K562 (cell line): ENCODE results near the gene SDHAF4. TPM values are rescaled to one million over a fixed set of nuclear protein-coding genes. Genes with fewer than 3 reads are reported as not detected.

Source experiments
- ATAC-seq: fragments of 200-7000 bp; cut with Tn5 transposase; 3 replicates; pipeline ENCODE4 v1.9.1; 2020; ENCODE audit warnings: moderate library complexity
- BruUV-seq: library from RNA; stranded (reverse); fragments of 400-500 nt; replicated peaks from 2 replicates; lab custom pipeline; 2021; lab: Mats Ljungman, UMichigan
- CTCF ChIA-PET: fragments of 300-600 bp; formaldehyde crosslinking; extraction: SDS; loops from one replicate; lab custom pipeline; 2021; ENCODE audit warnings: low intra/inter-chr PET ratio; lab: Yijun Ruan, JAX
- POLR2A ChIA-PET: fragments of 300-600, 350-650 bp; sonication (Branson Sonifier 250); formaldehyde crosslinking; extraction: SDS; loops from one replicate; lab custom pipeline; 2021; ENCODE audit warnings: antibody characterized with exemption, inconsistent platforms; lab: Yijun Ruan, JAX
- DNase-seq, 4 experiments: peaks; one replicate each; pipeline versions ENCODE4 v3.0.0 to v3.0.0-alpha.2; 2011 to 2018; ENCODE audit warnings: low spot score in 3 of 4, mixed read lengths in 3 of 4; ENCODE audit errors: extremely low read depth in 1 of 4
- FAIRE-seq: peaks from 2 replicates; lab custom pipeline; 2011; peaks lifted over from hg19 to GRCh38; lab: Jason Lieb, UNC
- H2AFZ ChIP-seq: 2 replicates; pipeline ENCODE4 v1.6.0; 2011; ENCODE audit warnings: low read depth, low read length, control low read depth, inconsistent platforms
- H3K27ac ChIP-seq: fragments of 200-600 bp; 3 replicates; pipeline ENCODE4 v1.8.0; 2011; ENCODE audit warnings: low read depth, mild to moderate bottlenecking, control low read depth, inconsistent platforms, low read length, moderate library complexity, mixed read lengths; ENCODE audit errors: extremely low read depth
- H3K27me3 ChIP-seq, 2 experiments: fragments of 300-600 bp in 1 of 2; 2 replicates in 1 of 2; 3 replicates in 1 of 2; pipeline versions ENCODE4 v1.6.0 to v1.8.0; 2011; ENCODE audit warnings: inconsistent platforms in 2 of 2, low read length in 2 of 2, mild to moderate bottlenecking in 1 of 2, mixed read lengths in 1 of 2, moderate library complexity in 1 of 2; ENCODE audit not compliant: control insufficient read depth in 2 of 2, insufficient read depth in 2 of 2
- H3K36me3 ChIP-seq: fragments of 300-600 bp; 3 replicates; pipeline ENCODE4 v1.8.0; 2011; ENCODE audit warnings: mild to moderate bottlenecking, low read length, inconsistent platforms; ENCODE audit not compliant: control insufficient read depth, insufficient read depth
- H3K4me1 ChIP-seq, 2 experiments: fragments of 200-600 bp in 1 of 2; replicated peaks in 1 of 2; 2 replicates in 1 of 2; 3 replicates in 1 of 2; pipeline versions ENCODE4 v1.5.1 to v1.8.0; 2011; ENCODE audit warnings: inconsistent platforms in 2 of 2, low read length in 2 of 2, mild to moderate bottlenecking in 1 of 2, mixed read lengths in 1 of 2, moderate library complexity in 1 of 2; ENCODE audit not compliant: control insufficient read depth in 2 of 2, insufficient read depth in 2 of 2
- H3K4me2 ChIP-seq: 2 replicates; pipeline ENCODE4 v1.6.1; 2011; ENCODE audit warnings: low read length, control low read depth, inconsistent platforms, mixed read lengths; ENCODE audit not compliant: insufficient read depth
- H3K4me3 ChIP-seq: fragments of 200-600 bp; sonication (generic), shearing (Covaris generic); 2 replicates; pipeline ENCODE4 v1.5.1; 2016; ENCODE audit warnings: control low read depth, inconsistent platforms
- H3K79me2 ChIP-seq: fragments of 200-600 bp; 3 replicates; pipeline ENCODE4 v1.8.0; 2011; ENCODE audit warnings: low read length, inconsistent platforms; ENCODE audit not compliant: control insufficient read depth, insufficient read depth
- H3K9ac ChIP-seq, 2 experiments: 2 replicates each; pipeline versions ENCODE4 v1.6.0 to v1.6.1; 2011; ENCODE audit warnings: low read depth in 2 of 2, low read length in 2 of 2, control low read depth in 1 of 2, inconsistent platforms in 1 of 2, mild to moderate bottlenecking in 1 of 2, mixed read lengths in 1 of 2; ENCODE audit not compliant: insufficient read depth in 1 of 2
- H3K9me1 ChIP-seq: one replicate; pipeline ENCODE4 v1.6.0; 2011; ENCODE audit warnings: inconsistent platforms, mild to moderate bottlenecking, low read length, moderate library complexity; ENCODE audit not compliant: control insufficient read depth, insufficient read depth
- H3K9me3 ChIP-seq: replicated peaks from 2 replicates; pipeline ENCODE4 v1.5.1; 2011; ENCODE audit warnings: low read depth, low read length, inconsistent platforms; ENCODE audit not compliant: control insufficient read depth, insufficient read depth
- H4K20me1 ChIP-seq: replicated peaks from 2 replicates; pipeline ENCODE4 v1.6.1; 2011; ENCODE audit warnings: low read length, inconsistent platforms, mixed read lengths; ENCODE audit not compliant: control insufficient read depth, insufficient read depth
- CLOCK ChIP-seq: fragments of 250-450 bp; sonication (Bioruptor Pico); IDR thresholded peaks from 2 replicates; pipeline ENCODE4 v1.4.0; 2020; ENCODE audit warnings: mild to moderate bottlenecking, moderate library complexity, borderline replicate concordance
- COPS2 ChIP-seq: fragments of 450-650 bp; conservative IDR thresholded peaks from 2 replicates; pipeline ENCODE4 v1.6.1; 2016; ENCODE audit warnings: mild to moderate bottlenecking, moderate library complexity
- DACH1 ChIP-seq: fragments of 450-650 bp; IDR thresholded peaks from 2 replicates; pipeline ENCODE4 v1.6.1; 2018; ENCODE audit not compliant: partially characterized antibody
- IRF2 ChIP-seq: sonication (generic); formaldehyde crosslinking; IDR thresholded peaks from 2 replicates; pipeline ENCODE4 v1.8.1; 2022; ENCODE audit warnings: mild to moderate bottlenecking, missing genetic modification reagents
- MYNN ChIP-seq, 2 experiments: sonication (generic); formaldehyde crosslinking in 1 of 2; IDR thresholded peaks; 2 replicates each; pipeline versions ENCODE4 v1.5.0 to v1.6.1; 2016 to 2020; ENCODE audit warnings: antibody characterized with exemption in 1 of 2, missing genetic modification reagents in 1 of 2
- RAD51 ChIP-seq: fragments of 450-650 bp; IDR thresholded peaks from 2 replicates; pipeline ENCODE4 v1.7.1; 2016; ENCODE audit warnings: low read depth, mild to moderate bottlenecking, borderline replicate concordance
- RBFOX2 ChIP-seq: fragments of 200-400 bp; formaldehyde crosslinking; IDR thresholded peaks from 2 replicates; pipeline ENCODE4 v1.6.1; 2017; ENCODE audit warnings: low read depth, mild to moderate bottlenecking, low read length, moderate library complexity
- U2AF2 ChIP-seq: fragments of 200-400 bp; formaldehyde crosslinking; optimal IDR thresholded peaks from 2 replicates; pipeline ENCODE3; 2017; ENCODE audit warnings: low read depth, mild to moderate bottlenecking, low read length
- ZNF175 ChIP-seq: fragments of 200-800 bp; sonication (Bioruptor generic); IDR thresholded peaks from 2 replicates; pipeline ENCODE4 v1.6.1; 2016; ENCODE audit warnings: low read depth, mild to moderate bottlenecking, missing genetic modification characterization, missing compliant biosample characterization
- ZNF395 ChIP-seq: fragments of 200-800 bp; sonication (Bioruptor generic); IDR thresholded peaks from 2 replicates; pipeline ENCODE4 v1.6.1; 2017; ENCODE audit warnings: missing genetic modification characterization, missing compliant biosample characterization
- ZNF511 ChIP-seq: sonication (generic); formaldehyde crosslinking; IDR thresholded peaks from 2 replicates; pipeline ENCODE4 v1.8.0; 2022; ENCODE audit warnings: mild to moderate bottlenecking, missing genetic modification reagents
- ZNF77 ChIP-seq: fragments of 250-450 bp; sonication (Bioruptor Pico); IDR thresholded peaks from 2 replicates; pipeline ENCODE4 v1.5.0; 2020
- WGBS: fragments of 100-300 bp; shearing (Covaris generic); methylation state at CpG from one replicate; pipeline ENCODE4 v1.1.6; 2016; ENCODE audit warnings: low coverage, mixed read lengths; ENCODE audit not compliant: insufficient coverage; ENCODE audit errors: missing lambda C conversion rate; 5-methylcytosine and 5-hydroxymethylcytosine counted together
- in situ Hi-C: fragments of 300-500 bp; cut with MboI; formaldehyde crosslinking; loops from 4 replicates; pipeline ENCODE4 v1.15.0; 2018; ENCODE audit warnings: inconsistent platforms, mixed read lengths
- intact Hi-C: fragments of 100-400 bp; cut with micrococcal nuclease; formaldehyde crosslinking; loops from 2 replicates; pipeline ENCODE4 v1.14.2; 2022
- polyA plus RNA-seq, 8 experiments: library from polyadenylated mRNA; depleted of rRNA in 4 of 8; stranded (reverse) in 5 of 8; unstranded in 3 of 8; fragments of >200 nt; fragmentation: Nextera tagmentation in 2 of 8; fragmentation: Illumina TruSeq in 1 of 8; extraction: Ambion mirVana in 2 of 8; extraction: Trizol in 1 of 8; gene quantifications; 2 replicates each; pipeline versions ENCODE4 v1.2.1 to v1.2.3, GENCODE V29; 2011 to 2014; ENCODE audit warnings: inconsistent platforms in 1 of 8, missing spikeins in 1 of 8
- total RNA-seq, 7 experiments: library from RNA; depleted of rRNA in 6 of 7; stranded (reverse); fragments of >200 nt in 6 of 7; fragmentation: Illumina TruSeq in 2 of 7; extraction: Trizol in 2 of 7; gene quantifications; 2 replicates each; pipeline versions ENCODE4 v1.2.1 to v1.2.3, GENCODE V29; 2011 to 2021; ENCODE audit warnings: low replicate concordance in 1 of 7

SDHAF4 gene
- total and polyA plus RNA-seq, 9 of the 15 experiments (the other 6 are each of a cell fraction or from before 2014, with no cell fraction given), result 3.5 to 12.0 (median 6.2) TPM

GRCh38 chr6:70592391-70593117 is 25.8 kb downstream of the SDHAF4 start:
- FAIRE-seq (no peak), ATAC-seq (no peak), DNase-seq (no peak)
- Histone ChIP-seq H2AFZ (no peak overlapping the region), H3K79me2 (no peaks in the 10 kb centered on the region), H3K27ac (no peak overlapping the region), H3K9me3 (no peaks in the 10 kb centered on the region), H4K20me1 (no peaks in the 10 kb centered on the region), H3K27me3 (peaks cover 0 to 6% of the 10 kb centered on the region in 2 experiments; a peak in 3 of 5 replicates), H3K4me2 (no peak overlapping the region), H3K4me1 (no peaks in the 10 kb centered on the region), H3K4me3 (no peak overlapping the region), H3K9me1 (no peaks in the 10 kb centered on the region), H3K9ac (no peak overlapping the region), H3K36me3 (no peaks in the 10 kb centered on the region)
- TF ChIP-seq COPS2 (no peak), CLOCK (CRISPR knock-in tag) (no peak), ZNF175 (CRISPR knock-in tag) (no peak), DACH1 (no peak), RAD51 (no peak), MYNN (IDR thresholded peaks at IDR 0.05) (no peak), MYNN (CRISPR knock-in tag; IDR thresholded peaks at IDR 0.05) (no peak), RBFOX2 (no peak), U2AF2 (no peak), ZNF395 (CRISPR knock-in tag) (no peak), IRF2 (no peak), ZNF77 (CRISPR knock-in tag) (no peak), ZNF511 (no peak)
- in situ Hi-C loops, result no loop called here
- intact Hi-C loops, result no loop called here
- ChIA-PET POLR2A (interaction anchor here (0.6 to 2.1 kb wide), 3 partner anchors 14 to 26 kb away, joined by 3 to 7 read pairs (median 3); no protein-coding TSS in a partner anchor), CTCF (no interaction called here)
- no TSS peak for BruUV-seq
- 7% methylated on average over 5 of the region's 5 CpGs for WGBS
